Measurements from ENCODE around the gene MARCHF3.
"Not testable (repeated sequence)": the region's sequence is repeated elsewhere in the genome, so short reads cannot be mapped to it uniquely, and the experiment has no call there.

The MARCHF3 gene

DNA sequence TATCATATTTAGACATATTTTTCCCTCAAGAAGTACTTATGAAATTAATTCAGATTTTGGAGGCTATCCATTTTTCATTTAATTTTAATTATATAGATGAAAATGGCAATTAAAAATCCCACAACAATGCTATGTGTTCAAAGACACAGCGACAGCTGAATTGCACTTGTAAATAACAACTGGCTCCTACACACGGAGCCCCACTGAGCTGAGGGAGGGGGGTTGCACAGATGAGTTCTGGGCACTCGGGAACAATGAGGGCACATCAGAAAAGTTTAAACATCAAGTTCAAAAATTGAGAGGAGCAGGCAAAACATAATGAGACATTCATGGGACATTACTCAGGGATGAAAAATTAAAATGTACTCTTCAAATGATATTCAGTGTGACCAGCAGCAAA lies 104.9 kb downstream of the MARCHF3 start:
- no peaks in the 10 kb centered on the region for H3K27me3 Mint-ChIP-seq (ENCODE audit: low read depth)
- no peaks in the 10 kb centered on the region for H3K9me3 Mint-ChIP-seq
- peaks cover 2% of the 10 kb centered on the region for H3K36me3 Mint-ChIP-seq (ENCODE audit: low read depth)
- no peak overlapping the region for H3K27ac Mint-ChIP-seq
- H3K4me1 Mint-ChIP-seq (ENCODE audit: low read depth) = no peaks in the 10 kb centered on the region
- H3K4me3 Mint-ChIP-seq = no peak overlapping the region

DNA sequence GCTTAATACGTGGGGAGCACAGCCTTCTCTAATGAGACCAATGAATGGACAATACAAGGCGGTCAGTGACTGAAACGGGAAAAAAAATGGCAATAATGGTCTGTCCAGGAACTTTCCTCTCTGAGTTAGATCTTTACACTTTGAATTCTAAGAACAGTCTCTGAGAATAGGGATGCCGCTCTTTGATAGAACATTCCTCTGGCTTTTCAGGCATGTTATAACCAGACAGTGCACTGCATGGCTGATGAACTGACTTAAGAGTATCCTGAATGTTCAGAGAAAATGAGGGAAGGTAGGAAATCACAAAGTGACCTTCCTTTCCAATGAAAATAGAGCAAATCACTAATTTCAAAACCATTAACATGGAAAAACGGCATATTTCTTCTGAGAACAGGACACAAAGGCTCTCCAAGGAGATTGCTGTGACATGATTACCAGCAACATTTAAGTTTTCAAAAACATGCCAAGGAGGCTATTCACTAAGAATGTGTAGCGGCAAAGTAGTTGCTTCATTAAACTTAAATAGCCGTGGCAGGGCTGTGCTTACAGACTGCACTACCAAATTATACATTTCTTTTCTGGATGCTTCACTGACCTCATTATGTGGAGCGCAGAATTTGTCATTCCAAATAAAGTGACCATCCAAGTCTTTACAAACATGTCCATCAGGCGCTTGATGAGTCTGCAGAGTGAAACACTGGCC lies 105.9 kb downstream of the MARCHF3 start:
- Mint-ChIP-seq H3K27ac (no peak overlapping the region), H3K36me3 (ENCODE audit: low read depth) (no peaks in the 10 kb centered on the region), H3K27me3 (ENCODE audit: low read depth) (no peaks in the 10 kb centered on the region), H3K4me1 (ENCODE audit: low read depth) (no peaks in the 10 kb centered on the region), H3K9me3 (no peaks in the 10 kb centered on the region), H3K4me3 (no peak overlapping the region)

DNA sequence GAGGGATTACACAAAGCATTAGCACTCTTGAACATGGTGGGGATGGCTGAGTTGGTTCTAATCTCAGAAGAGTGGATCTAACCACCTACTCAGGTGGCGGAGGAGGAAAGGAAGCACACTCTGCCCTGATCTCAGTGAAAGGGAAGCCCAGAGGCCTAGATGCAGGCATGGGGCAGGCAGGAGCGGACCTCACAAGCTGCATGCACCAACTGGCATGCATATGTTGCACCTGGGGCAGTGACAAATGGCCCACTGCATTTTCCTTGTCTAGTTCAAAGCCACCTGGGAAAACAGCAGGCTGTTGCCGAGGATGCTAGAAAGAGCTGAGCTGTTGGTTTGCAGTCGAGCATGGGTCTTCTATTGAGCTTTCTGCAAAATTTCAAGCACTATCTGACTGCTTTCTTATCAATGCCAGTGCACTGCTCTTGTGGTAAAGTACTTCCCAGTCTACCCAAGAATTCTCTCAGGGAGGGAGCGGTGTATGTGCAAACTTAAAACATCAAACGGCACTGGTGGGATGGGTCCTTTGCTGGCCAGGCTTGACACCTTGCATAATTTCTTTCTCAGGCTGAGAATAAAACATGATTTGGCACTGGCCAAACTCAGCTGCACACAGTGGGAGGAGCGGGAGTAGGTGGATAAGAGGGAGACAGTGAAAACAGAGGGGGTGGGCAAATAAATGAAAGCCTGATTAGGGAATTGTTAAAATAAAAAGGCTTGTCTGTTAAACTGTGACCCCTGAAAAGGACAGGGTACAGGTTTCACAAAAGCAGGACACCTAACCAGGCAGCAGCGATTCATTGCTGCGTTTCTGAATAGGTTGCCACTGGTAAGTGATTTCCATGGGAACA lies 108.9 kb downstream of the MARCHF3 start:
- Mint-ChIP-seq H3K9me3 (no peaks in the 10 kb centered on the region), H3K36me3 (ENCODE audit: low read depth) (no peaks in the 10 kb centered on the region), H3K4me3 (no peak overlapping the region), H3K4me1 (ENCODE audit: low read depth) (peaks cover 2% of the 10 kb centered on the region), H3K27me3 (ENCODE audit: low read depth) (no peaks in the 10 kb centered on the region), H3K27ac (no peak overlapping the region)

DNA sequence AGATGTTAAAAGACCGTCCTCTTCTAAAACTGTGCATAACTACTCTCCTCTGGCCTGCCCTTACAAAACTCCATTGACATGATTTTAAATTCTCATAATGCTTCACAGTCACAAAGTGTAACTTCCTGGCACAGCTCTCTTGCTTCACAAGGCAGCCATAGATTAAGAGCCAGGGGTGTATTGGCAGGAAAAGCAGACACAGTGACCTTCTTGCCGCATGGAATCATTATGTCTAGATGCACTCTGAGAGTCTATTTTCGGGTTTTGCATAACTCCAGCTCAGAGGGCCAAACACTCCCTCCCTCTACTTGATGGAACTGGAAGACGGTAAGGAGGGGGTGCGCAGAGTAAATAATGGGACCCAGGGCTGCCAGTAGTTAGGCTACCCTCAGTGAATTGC lies 110.1 kb downstream of the MARCHF3 start:
- no peak overlapping the region for H3K4me3 Mint-ChIP-seq
- no peaks in the 10 kb centered on the region for H3K9me3 Mint-ChIP-seq
- H3K36me3 Mint-ChIP-seq (ENCODE audit: low read depth) = no peaks in the 10 kb centered on the region
- H3K4me1 Mint-ChIP-seq (ENCODE audit: low read depth) = peaks cover 2% of the 10 kb centered on the region
- no peaks in the 10 kb centered on the region for H3K27me3 Mint-ChIP-seq (ENCODE audit: low read depth)
- H3K27ac Mint-ChIP-seq = no peak overlapping the region

DNA sequence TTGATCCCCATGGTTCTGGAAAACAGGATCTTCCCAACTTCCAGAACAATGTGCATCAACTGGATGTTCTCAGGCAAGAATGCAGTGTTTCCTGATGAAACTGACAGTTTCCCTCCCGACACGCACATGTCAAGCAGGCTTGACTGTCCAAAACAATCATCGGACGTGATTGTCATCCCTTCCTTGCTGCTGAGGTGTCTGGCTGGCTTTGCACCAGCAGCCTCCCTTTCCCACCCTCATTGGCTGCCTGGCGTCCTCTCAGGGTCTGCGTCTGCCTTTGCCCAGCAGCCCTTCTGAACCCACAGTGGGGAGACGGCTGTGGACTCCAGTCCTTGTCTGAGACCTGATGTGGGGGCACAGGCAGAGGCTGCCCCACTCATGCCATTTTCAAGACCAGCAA lies 110.8 kb downstream of the MARCHF3 start:
- Mint-ChIP-seq H3K36me3 (ENCODE audit: low read depth) (no peaks in the 10 kb centered on the region), H3K27ac (no peak overlapping the region), H3K27me3 (ENCODE audit: low read depth) (no peaks in the 10 kb centered on the region), H3K4me3 (no peak overlapping the region), H3K4me1 (ENCODE audit: low read depth) (peaks cover 2% of the 10 kb centered on the region), H3K9me3 (no peaks in the 10 kb centered on the region)

DNA sequence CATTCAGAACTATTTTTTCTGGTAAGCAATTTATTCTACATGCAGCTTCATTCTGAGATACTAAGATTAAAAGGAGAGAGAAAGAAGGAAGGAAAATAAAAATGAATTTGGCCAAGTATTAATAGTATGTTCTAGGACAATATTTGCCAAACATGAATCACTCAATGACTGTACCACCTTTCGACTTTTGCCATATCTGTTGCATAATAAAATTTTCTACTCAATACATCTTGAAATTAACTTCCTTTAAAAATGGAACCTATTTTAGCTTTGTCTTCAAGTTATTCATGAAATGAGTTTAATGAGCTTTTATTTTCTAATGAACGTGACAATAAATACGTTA lies 111.8 kb downstream of the MARCHF3 start:
- H3K4me3 Mint-ChIP-seq = no peak overlapping the region
- H3K4me1 Mint-ChIP-seq (ENCODE audit: low read depth) = peaks cover 2% of the 10 kb centered on the region
- H3K27me3 Mint-ChIP-seq (ENCODE audit: low read depth) = no peaks in the 10 kb centered on the region
- no peaks in the 10 kb centered on the region for H3K36me3 Mint-ChIP-seq (ENCODE audit: low read depth)
- no peaks in the 10 kb centered on the region for H3K9me3 Mint-ChIP-seq
- no peak overlapping the region for H3K27ac Mint-ChIP-seq

DNA sequence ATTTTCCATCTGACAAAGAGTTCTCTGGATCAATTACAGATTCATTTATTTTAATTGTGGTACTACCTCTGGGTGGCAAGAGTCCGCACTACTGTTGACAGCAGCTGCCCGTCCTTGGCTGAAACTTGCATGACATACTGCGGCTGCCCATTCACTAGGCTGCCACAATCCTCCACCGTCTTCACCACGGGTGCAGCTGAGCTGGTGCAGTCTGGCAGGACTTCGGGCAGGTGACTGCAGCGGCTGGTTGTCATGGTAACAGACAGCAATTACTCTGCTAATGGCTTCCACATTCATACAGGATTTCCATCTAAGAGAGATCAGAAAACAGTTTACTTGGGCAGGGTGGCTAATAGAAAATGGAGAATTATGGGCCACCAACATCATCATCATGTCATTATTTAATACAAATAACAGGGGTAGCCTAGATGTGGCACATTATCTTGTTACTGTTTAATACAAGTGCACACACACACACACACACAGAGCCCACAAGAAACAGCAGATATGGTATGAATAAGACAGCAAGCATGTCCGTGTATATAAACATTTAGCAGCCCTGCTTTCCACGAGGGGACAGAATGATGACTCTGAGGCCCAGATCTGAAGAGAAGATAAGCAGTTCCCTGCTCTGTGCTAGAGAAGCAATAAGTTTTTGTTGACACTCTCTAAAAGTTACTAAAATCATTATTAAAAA lies 112.3 kb downstream of the MARCHF3 start:
- H3K27ac Mint-ChIP-seq = no peak overlapping the region
- peaks cover 2% of the 10 kb centered on the region for H3K4me1 Mint-ChIP-seq (ENCODE audit: low read depth)
- H3K4me3 Mint-ChIP-seq = no peak overlapping the region
- no peaks in the 10 kb centered on the region for H3K9me3 Mint-ChIP-seq
- no peaks in the 10 kb centered on the region for H3K27me3 Mint-ChIP-seq (ENCODE audit: low read depth)
- H3K36me3 Mint-ChIP-seq (ENCODE audit: low read depth) = no peaks in the 10 kb centered on the region

DNA sequence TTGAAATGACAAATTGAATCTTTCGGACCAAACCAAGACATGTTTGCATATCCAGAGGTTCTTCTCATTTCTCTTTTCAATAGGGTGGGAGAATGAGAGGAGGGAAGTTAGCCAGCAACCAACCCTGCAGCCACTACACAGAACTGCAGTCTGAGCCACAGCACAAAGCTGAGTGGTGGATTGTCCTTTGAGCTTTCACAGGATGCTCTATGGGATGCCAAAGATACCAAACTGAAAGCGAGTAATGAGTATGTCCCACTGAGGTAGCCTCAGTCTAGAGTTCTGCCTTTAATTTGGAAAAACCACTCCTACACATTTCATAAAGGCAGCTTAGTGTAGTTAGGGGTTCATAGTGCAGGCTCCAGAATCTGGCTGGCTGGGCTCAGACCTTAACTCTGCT lies 114.9 kb downstream of the MARCHF3 start:
- H3K9me3 Mint-ChIP-seq = peaks cover 4% of the 10 kb centered on the region
- no peaks in the 10 kb centered on the region for H3K27me3 Mint-ChIP-seq (ENCODE audit: low read depth)
- peaks cover 4% of the 10 kb centered on the region for H3K36me3 Mint-ChIP-seq (ENCODE audit: low read depth)
- peaks cover 3% of the 10 kb centered on the region for H3K4me1 Mint-ChIP-seq (ENCODE audit: low read depth)
- H3K4me3 Mint-ChIP-seq = no peak overlapping the region
- no peak overlapping the region for H3K27ac Mint-ChIP-seq

DNA sequence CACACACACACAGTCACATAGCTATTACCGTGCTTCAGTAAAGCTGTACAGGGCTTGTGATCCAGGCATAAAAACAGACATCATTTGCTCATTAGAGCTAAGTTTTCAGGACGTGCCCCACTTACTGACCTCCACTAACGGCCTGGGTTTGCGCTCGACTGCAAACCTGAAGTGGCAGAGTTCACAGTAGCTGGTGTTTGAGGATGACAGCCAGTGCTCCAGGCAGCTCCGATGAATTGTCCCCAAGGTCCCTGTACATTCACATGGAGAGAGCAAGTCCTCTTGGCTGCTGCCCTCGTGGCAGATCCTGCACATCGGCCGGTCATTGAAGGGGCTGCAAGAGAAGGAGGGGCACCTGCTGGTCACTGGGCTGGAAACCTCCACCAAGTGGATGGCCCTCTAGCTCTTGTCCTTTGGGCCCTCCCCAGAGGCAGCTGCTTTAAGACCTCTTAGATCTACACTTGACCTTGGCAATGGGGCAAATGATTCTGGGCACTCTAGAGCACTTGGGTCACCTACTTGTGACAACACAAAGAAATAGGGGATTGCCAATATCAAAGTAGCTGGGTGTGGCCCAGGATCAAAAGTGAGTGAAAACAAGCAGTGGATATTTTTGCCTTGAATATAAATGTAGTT lies 115.4 kb downstream of the MARCHF3 start:
- H3K9me3 Mint-ChIP-seq = peaks cover 7% of the 10 kb centered on the region
- peaks cover 3% of the 10 kb centered on the region for H3K4me1 Mint-ChIP-seq (ENCODE audit: low read depth)
- H3K36me3 Mint-ChIP-seq (ENCODE audit: low read depth) = peaks cover 7% of the 10 kb centered on the region
- H3K4me3 Mint-ChIP-seq = no peak overlapping the region
- no peaks in the 10 kb centered on the region for H3K27me3 Mint-ChIP-seq (ENCODE audit: low read depth)
- H3K27ac Mint-ChIP-seq = no peak overlapping the region

DNA sequence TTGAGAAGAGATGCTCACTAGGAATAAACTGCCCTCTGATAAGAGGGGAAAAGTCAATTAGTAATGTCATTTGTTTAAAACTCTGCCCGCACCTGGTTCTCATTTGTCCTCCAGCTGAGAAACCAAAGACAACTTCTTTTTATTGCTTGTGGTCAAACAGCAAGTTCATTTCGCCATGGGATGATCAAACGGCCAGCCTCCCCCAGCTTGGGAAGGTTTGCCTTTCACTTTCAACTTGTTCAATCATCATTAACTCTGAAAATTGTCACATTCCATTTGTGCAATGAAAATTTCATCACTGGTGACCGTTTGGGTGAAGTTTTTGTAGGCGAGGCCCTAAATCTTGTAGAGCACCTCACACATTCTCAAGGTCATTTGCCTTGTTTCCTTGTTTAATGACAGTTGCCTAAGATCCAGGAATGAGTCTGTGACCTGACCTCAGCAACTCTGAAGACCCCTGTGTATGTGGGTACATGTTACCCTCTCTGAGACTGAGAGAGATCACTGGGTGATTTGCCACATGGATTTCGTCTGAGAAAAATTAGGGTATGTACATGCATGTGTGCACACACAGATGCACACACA lies 117.7 kb downstream of the MARCHF3 start:
- Mint-ChIP-seq H3K4me1 (ENCODE audit: low read depth) (peaks cover 4% of the 10 kb centered on the region), H3K27me3 (ENCODE audit: low read depth) (no peaks in the 10 kb centered on the region), H3K36me3 (ENCODE audit: low read depth) (peaks cover 12% of the 10 kb centered on the region), H3K27ac (no peak overlapping the region), H3K9me3 (peaks cover 19% of the 10 kb centered on the region), H3K4me3 (no peak overlapping the region)

DNA sequence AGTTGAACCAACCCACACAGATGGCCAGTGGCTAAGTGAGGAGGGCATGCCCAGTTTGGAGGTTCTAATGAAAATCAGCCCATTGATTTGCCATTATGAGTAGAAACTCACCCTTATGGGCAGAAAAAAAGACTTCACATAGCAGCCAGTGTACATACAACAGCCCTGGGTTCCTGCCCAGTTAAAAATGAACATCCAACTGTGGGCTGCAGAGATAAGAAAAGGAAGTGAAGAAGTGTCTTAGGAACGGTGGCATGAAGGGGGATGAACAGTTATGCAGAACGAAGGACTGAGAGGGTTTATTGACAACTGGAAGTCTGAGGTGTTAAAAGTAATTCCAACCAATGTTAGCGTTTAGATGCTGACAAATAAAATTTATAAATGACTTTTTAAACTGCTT lies 118.4 kb downstream of the MARCHF3 start:
- H3K27ac Mint-ChIP-seq = no peak overlapping the region

DNA sequence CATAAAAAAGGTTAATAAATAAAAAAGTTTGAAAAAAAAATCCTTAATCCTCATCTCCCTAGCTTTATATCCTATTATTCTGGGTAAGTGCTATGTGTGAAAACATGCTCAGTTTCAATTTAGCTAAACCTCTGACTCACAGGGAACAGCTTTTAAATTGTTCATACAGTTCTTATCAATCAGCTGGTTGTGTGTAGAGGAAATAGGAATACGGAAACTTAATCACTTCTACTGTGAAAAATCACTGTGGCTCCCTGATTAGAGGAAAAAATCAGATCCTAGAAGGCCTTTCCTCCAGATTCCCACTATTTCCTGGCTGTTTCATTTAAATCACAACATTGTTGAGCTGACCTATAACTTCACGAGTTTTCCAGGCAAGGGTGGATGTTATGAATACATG lies 120.5 kb downstream of the MARCHF3 start:
- H3K27me3 Mint-ChIP-seq (ENCODE audit: low read depth) = no peaks in the 10 kb centered on the region
- H3K27ac Mint-ChIP-seq = no peak overlapping the region
- peaks cover 12% of the 10 kb centered on the region for H3K36me3 Mint-ChIP-seq (ENCODE audit: low read depth)
- peaks cover 3% of the 10 kb centered on the region for H3K4me1 Mint-ChIP-seq (ENCODE audit: low read depth)
- H3K4me3 Mint-ChIP-seq = no peak overlapping the region
- peaks cover 23% of the 10 kb centered on the region for H3K9me3 Mint-ChIP-seq

More for the DNA sequence above, 118.4 kb downstream of the MARCHF3 start:
- Mint-ChIP-seq H3K36me3 (ENCODE audit: low read depth) (peaks cover 12% of the 10 kb centered on the region), H3K4me3 (no peak overlapping the region), H3K9me3 (peaks cover 19% of the 10 kb centered on the region), H3K27me3 (ENCODE audit: low read depth) (no peaks in the 10 kb centered on the region), H3K4me1 (ENCODE audit: low read depth) (peaks cover 4% of the 10 kb centered on the region)

DNA sequence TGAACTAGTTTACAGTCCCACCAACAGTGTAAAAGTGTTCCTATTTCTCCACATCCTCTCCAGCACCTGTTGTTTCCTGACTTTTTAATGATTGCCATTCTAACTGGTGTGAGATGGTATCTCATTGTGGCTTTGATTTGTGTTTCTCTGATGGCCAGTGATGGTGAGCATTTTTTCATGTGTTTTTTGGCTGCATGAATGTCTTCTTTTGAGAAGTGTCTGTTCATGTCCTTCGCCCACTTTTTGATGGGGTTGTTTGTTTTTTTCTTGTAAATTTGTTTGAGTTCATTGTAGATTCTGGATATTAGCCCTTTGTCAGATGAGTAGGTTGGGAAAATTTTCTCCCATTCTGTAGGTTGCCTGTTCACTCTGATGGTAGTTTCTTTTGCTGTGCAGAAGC lies 126.0 kb downstream of the MARCHF3 start:
- not testable (repeated sequence) for H3K36me3 Mint-ChIP-seq (ENCODE audit: low read depth); H3K4me3 Mint-ChIP-seq; H3K27ac Mint-ChIP-seq

DNA sequence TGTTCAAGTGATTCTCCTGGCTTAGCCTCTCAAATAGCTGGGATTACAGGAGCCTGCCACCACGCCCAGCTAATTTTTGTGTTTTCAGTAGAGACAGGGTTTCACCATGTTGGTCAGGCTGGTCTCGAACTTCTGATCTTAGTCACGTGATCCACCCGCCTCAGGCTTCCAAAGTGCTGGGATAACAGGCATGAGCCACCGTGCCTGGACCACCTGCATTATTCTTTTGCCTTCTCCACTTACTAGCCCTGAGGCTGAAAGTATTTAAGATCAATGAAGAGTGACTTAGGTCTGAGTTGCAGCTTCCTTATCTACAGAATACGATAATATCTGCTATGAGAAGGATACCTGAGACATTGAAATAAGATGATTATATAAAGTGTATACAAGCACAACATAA lies 129.6 kb downstream of the MARCHF3 start:
- no peaks in the 10 kb centered on the region for H3K4me1 Mint-ChIP-seq (ENCODE audit: low read depth)
- peaks cover 3% of the 10 kb centered on the region for H3K36me3 Mint-ChIP-seq (ENCODE audit: low read depth)
- H3K9me3 Mint-ChIP-seq = no peaks in the 10 kb centered on the region
- no peaks in the 10 kb centered on the region for H3K27me3 Mint-ChIP-seq (ENCODE audit: low read depth)
- H3K27ac Mint-ChIP-seq = no peak overlapping the region
- no peak overlapping the region for H3K4me3 Mint-ChIP-seq

More for the DNA sequence above, 126.0 kb downstream of the MARCHF3 start:
- peaks cover 13% of the 10 kb centered on the region for H3K9me3 Mint-ChIP-seq
- H3K4me1 Mint-ChIP-seq (ENCODE audit: low read depth); H3K27me3 Mint-ChIP-seq (ENCODE audit: low read depth): not testable (repeated sequence)
